Measurements from ENCODE around the gene FAM151B. TPM values are rescaled to one million over a fixed set of nuclear protein-coding genes. Genes with fewer than 3 reads are reported as not detected.

FAM151B gene
- total and polyA plus RNA-seq, 2 of the 8 experiments (the other 6 are each of a cell fraction or from before 2014, with no cell fraction given): 0.62 to 1.1 TPM

- TF ChIP-seq SIRT6 (IDR thresholded peaks at IDR 0.05; ENCODE audit: low read length) (no peak), HDAC6 (IDR thresholded peaks at IDR 0.05; ENCODE audit: low read depth, low read length) (no peak), RFX5 (IDR thresholded peaks at IDR 0.05; ENCODE audit: borderline replicate concordance, low read depth, low read length) (no peak), SIN3A (conservative IDR thresholded peaks at IDR 0.05 in 1 of 2, IDR thresholded peaks at IDR 0.05 in 1 of 2; ENCODE audit: low read depth in 1 of 2, low read length in 2 of 2) (peak in 1 of 2 experiments; percentile 92; a peak in 2 of 4 replicates), CEBPB (IDR thresholded peaks at IDR 0.05; ENCODE audit: low read depth, low read length) (no peak), ZNF274 (IDR thresholded peaks at IDR 0.05; ENCODE audit: borderline replicate concordance, extremely low read depth, low read length) (no peak), EGR1 (IDR thresholded peaks at IDR 0.05; ENCODE audit: borderline replicate concordance, low read depth, low read length) (no peak), YY1 (IDR thresholded peaks at IDR 0.05; ENCODE audit: low read depth, low read length) (0 out of 2 replicates have a peak, but pooled peaks have one; percentile 3), RXRA (IDR thresholded peaks at IDR 0.05; ENCODE audit: insufficient read depth, low read depth, low read length) (no peak), ASH2L (IDR thresholded peaks at IDR 0.05; ENCODE audit: low read length) (peak; percentile 74), SRF (IDR thresholded peaks at IDR 0.05; ENCODE audit: low read depth, low read length) (no peak), CTBP2 (IDR thresholded peaks at IDR 0.05; ENCODE audit: borderline replicate concordance, insufficient read depth, insufficient read length, low read length) (peak; percentile 62), RBBP5 (IDR thresholded peaks at IDR 0.05; ENCODE audit: borderline replicate concordance, low read depth, low read length) (0 out of 2 replicates have a peak, but pooled peaks have one; percentile 60), POLR2AphosphoS5 (IDR thresholded peaks at IDR 0.05; ENCODE audit: low read depth, low read length) (peak; percentile 45; the same call in 1 of the 2 replicates), TCF12 (IDR thresholded peaks at IDR 0.05; ENCODE audit: low read depth, low read length) (no peak), GABPA (IDR thresholded peaks at IDR 0.05; ENCODE audit: borderline replicate concordance, insufficient read depth, low read length) (no peak; the same call in 1 of the 2 replicates), CREB1 (IDR thresholded peaks at IDR 0.05) (no peak; the same call in 1 of the 2 replicates), JUN (IDR thresholded peaks at IDR 0.05; ENCODE audit: low read depth, low read length) (no peak), MAX (IDR thresholded peaks at IDR 0.05) (peak; percentile 96), SP4 (IDR thresholded peaks at IDR 0.05; ENCODE audit: low read length) (no peak), FOSL1 (IDR thresholded peaks at IDR 0.05; ENCODE audit: insufficient read depth, low read depth, low read length) (no peak), KDM5A (IDR thresholded peaks at IDR 0.05; ENCODE audit: low read length) (no peak), SIX5 (IDR thresholded peaks at IDR 0.05; ENCODE audit: low read depth, low read length) (no peak), NANOG (IDR thresholded peaks at IDR 0.05; ENCODE audit: insufficient read depth, low read depth, low read length, poor library complexity, severe bottlenecking) (no peak)
Measured at GRCh38 chr5:80487829-80488721, at the start of gene FAM151B (continued).
